Dedifferentiated amniotic fluid mesenchymal stem cell (primary cell): Measurements from ENCODE around the gene ADCYAP1R1.

ENCODE experiments used
- DNase-seq: peaks from one replicate; pipeline ENCODE4 v3.0.0-alpha.2; 2016; ENCODE audit errors: extremely low spot score

Gene ADCYAP1R1

DNA sequence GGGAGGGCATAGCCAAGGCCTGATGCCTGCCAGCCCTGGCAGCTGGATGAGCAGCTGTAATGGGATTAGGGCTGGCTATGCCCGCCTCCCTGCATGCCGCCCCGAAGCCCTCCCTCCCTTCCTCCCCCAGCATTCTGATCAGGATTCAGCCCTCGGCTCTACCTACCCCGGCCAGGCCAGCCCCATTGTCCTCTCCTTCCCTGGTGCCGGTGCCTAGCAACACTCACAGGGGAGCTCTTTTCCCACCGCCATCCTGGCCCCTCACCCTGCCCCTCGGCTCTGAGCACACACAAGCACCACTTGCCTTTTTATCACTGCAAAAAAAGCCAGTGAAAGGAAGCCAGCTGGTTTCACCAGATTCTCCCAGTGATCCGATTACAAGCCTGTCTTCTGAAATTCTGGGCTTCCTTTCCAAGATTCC is 9.0 kb upstream of the ADCYAP1R1 start:
- DNase-seq, result no peak

DNA sequence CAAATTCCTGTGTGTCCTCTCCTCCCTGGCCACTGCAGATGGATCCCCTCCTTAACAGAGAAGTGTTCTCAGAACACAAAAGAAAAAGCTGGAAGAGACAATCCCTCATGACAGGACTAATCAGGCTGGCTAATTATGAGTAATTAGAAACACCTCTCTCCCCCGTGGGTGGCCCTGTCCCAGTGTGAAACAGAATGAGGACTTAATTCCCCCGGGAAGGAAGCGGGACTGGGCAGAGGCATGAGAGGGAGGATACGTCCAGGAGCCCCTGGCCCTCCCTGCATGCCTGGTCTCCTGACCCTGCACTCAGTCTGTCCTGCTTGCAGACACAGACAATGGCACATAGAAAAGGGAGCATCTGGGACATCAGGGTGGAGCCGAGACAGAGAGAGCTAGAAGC is 7.6 kb upstream of the ADCYAP1R1 start:
- DNase-seq, result no peak

DNA sequence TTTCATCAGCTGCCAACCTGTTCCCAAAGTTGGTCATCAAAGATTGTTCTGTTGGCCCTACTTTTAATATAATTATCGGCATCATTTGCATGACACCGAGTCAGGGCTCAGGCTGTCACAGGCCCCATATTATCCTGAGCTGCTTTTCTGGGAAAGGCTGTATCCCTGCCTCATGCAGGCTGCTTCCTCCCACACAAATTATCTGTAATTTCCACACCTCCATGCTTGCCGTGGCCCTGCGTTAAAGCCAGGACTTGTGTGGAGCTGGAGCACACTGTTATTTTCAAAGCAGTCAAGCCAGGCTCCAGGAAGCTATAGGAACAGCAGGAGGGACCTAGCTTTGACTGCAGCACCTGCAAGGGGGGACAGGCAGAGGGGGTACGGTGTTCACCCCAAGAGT is 5.4 kb upstream of the ADCYAP1R1 start:
- DNase-seq, result no peak

DNA sequence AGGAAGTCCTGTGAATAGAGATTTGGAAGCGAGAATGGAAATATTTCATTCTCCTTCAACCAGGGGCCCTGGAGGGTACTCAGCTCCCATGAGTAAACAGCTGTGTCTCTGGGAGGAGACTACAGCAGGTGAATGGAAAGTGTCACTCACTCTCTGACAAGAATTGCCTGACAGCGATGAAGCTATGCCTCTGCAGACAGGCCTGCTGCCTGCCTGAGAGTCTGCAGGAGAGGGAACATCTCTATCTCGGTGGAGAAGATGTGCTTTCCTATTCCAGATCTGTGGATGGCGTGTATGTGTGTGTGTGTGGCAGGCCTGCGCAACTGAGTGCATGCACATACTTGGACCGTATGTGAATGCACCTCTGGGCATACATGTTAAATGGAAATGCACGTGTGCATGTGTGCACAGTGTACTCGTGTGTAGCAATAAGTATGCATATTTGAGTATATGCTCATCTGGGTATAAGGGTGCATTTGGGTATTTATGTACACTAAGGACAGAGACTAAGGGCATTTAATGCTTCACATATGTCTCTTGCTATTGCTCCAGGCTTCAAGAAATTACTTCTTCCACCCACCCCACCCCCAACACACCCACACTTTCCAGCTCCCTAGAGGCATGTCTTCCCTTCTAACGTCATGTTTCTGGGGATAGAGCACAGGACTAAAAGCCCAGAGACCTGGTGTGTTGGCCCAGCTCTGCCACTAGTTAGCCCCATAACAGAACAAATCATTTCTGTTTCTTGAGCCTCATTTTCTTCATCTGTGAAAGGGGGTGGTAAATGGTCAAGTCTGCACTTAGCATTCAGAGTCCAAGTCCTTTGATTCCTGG is 4.6 kb upstream of the ADCYAP1R1 start:
- no peak for DNase-seq

DNA sequence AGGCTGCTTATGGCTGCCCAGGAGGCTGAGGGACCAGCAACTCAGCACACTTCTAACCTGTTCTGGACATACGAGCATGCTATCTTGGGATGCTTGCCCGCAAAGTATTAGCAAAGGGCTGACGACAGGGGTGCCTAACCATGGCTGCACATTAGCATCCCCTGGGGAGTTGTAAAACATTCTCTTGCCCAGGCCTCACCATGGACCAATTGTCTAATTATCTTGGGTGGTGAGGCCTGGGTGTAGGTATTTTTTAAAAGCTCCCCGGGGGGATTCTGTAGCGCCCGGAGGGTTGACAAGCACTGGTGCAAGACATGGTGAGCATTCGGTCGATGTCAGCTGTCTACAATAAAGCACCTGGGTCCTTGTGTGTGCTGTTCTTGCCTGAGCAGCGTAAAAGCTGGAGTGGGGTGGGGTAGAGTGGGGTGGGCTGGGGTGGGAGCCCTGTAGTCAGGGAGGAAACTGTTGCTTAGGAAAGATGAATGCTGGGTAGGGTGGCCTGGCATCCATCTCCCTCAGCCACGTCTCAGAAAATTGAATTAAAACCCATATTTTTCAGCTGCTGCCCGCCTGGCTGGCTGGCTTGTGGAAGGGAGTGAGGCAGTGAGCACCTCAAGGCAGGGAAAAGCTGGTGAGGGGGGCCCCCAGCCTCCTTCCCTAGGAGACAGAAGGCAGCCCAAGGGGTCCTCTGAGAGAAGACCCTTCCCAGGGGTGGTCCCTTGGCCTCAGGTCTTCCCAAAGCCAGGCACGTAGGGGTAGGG is 2.9 kb upstream of the ADCYAP1R1 start:
- no peak for DNase-seq

DNA sequence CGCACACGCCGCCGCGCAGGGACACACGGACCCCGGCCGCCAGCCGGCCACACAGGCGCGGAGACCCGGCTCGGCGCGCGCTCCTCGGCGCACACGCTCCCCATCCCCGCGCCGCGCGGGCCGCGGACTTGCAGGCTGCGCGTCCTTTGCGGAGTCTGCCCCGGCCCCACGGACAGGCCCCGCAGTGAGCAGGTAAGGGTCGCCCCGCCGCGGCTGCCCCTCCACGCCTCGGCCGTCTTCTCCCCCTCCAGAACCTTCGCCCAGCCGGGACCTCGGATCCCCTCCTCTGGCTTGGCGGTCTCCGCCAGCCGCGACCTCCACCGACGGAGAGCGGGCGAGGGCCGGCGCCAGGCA is 356 bp downstream of the ADCYAP1R1 start:
- no peak for DNase-seq

DNA sequence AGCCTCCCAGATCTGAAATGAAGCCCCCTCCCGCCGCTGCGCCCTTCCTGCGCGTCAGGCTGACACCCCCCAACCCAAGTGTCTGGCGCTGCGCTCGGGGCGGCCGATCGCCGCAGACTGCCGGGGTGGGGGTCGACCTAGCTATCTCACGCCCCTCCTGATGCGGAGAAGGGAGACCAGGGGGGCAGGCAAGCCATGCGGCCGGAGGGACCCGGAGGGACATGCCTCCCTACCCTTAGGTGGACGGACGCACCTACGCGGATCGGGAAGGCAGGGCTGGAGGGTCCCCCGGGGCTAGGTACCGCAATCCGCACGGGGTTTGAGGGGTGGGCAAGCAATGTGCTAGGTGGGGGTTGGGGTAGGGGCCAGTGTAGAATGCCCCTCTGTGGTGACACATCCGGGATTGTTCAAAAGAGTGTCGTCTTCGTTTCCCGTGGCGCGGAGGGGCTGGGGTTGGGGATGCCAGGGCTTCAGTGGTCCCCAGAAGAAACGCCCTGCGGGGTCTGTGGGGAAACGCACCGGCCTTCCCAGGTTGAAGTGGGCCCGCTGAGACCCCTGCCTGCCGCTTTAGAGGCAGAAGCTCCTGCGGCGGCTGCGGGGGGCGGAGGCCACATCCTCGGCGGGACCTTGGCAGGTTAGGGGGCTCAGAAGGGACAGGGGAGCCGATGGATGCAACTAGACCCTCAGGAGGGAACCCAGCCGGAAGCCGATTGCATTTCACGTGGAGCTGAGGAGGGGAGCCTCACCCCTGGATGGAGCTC is 913 bp downstream of the ADCYAP1R1 start:
- no peak for DNase-seq

DNA sequence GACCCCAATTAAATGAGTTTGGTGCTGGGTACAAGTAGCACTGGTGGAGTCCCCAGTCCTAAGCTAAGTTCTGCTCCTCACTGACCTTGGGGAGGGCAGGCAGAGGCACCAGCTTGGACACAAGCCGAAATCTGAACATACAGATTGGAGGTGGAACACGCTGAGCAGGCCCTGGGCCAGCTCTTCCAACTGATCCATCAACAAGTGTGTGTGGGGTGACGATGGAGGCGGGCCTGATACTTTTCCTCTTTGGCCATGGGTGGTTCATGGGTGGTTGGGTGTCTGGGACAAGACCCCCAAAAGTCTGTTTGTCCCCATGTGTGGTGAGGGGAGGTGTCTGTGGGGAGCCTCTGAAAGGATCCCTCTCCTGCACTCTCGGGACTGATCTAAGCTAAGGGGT is 1.9 kb downstream of the ADCYAP1R1 start:
- no peak for DNase-seq

DNA sequence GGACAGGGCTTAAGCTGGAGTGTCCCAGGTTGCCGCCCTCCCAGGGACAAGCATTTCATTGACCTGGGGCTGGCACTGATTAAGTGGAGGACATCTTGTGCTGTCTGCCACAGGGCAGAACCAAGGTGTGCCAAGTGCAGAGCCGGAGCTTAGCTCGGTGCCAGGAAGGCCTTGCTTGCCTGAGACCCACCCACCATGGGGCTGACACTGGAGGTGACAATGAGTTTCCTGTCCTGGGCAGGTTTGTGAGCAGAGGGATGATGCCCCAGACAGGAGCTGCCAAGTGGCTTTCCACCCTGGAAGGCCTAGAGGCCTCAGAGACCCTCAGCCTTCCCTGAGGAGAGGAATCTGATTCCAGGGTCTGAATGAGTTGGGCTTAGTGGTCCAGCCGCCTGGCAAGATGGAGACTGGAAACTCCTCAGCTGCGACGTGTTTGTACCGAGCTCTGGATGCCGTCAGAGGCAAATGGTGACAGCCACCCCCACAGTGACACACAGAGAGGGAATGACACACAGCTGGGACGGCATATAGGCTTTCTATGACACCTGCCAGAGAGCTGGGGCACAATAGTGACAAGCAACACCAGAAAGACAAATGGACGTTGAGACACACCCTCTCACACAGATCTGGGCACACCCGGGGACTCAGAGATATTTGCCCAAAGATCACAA is 2.6 kb downstream of the ADCYAP1R1 start:
- no peak for DNase-seq

DNA sequence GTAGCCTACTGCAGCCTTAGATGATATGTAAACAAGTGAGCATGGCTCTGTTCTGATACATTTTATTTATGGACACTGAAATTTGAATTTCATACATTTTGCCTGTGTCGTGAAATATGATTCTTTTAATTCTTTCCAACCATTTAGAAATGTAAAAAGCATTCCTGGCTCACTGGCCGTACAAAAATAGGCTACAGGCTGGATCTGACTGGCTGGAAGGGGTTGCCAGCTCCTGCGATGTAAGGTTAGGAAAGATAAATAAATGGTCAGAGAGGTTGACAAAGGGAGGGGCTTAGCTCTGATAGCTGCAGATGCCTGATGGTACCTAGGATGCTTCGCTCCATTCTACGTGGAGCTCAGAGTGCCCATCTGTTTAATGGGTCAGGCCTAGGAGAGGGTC is 3.4 kb downstream of the ADCYAP1R1 start:
- no peak for DNase-seq

DNA sequence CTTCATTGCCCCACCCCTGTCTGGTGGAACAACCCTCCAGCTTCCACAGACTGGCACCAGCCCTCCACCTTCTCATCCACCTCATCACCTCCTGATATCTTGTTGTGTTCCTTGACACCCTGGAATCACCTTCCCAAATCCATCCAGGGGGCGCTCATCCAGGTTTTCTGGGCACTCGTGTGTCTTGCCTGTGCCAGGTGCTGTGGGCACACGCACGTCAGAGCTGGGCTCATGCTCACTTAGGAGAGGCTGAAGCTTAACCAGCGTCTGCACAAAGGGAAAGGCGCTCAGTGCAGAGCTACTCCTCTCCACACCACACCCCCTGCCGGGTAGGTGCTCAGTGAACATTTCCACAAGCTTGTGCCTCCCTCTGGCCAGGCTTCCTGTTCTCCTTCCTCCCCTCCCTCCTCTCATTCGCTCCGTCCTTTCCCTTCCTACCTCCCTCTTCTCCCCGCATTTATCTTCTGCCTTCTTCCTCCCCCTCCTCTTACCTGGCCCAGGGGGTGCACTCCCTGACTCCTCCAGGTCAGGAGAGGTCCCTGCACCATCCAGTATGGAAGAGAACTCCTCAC is 4.8 kb downstream of the ADCYAP1R1 start:
- DNase-seq, result no peak

DNA sequence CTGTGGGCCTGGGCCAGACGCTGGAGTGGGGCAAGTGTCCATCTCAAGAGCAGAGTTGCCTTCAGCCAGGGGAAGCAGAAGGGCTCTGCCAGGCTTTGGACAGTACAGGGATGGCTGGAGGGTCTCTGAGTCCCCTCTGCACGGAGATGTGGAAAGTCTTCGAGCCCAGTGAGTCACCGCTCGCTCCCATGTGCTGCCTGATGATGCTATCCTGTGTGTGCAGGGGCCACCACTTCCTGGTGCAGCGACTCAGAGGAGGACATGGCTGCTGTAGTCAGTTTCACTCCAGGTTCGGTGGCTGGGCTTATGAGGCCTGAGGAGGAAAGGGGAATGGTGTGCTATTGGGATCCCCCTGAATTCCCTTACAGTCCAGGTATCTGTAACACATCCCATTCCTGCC is 6.0 kb downstream of the ADCYAP1R1 start:
- DNase-seq, result no peak

DNA sequence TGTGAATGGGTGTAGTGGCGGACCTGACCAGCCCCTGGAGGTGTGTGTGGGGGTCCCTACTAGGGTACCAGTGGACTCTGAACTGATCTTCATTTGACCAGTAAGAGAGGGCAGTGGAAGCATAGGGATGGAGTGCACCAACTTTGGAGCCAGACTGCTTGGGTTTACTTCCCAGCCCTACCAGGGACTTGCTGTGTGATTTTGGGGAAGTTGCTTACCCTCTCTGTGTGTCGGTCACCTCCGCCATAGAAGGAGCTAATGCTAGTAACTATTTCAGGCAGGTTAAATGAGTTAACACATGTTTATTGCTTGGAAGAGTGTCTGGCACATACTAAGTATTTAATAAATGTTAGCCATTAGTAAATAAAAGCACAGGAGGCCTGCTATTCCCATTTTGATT is 6.6 kb downstream of the ADCYAP1R1 start:
- DNase-seq, result no peak

DNA sequence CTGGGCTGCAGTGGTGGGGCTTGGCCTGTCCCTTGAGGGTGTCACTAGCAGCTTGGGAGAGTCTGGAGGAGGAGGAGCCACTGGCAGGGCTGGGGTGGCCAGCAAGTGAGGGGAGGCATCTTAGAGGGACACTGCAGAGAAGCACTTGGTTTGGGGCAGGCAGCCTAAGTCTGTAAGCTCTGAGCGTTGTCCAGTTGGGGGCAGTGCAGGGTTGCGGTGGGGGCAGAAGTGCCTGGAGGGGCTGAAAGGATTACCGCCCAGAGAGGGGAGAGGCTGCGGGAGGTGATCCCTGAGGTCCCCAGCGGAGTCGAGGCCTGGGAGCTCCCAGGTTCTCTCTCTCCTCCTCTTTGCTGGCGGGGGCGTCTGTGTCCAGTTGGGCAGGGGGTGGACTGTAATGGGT is 7.4 kb downstream of the ADCYAP1R1 start:
- no peak for DNase-seq

DNA sequence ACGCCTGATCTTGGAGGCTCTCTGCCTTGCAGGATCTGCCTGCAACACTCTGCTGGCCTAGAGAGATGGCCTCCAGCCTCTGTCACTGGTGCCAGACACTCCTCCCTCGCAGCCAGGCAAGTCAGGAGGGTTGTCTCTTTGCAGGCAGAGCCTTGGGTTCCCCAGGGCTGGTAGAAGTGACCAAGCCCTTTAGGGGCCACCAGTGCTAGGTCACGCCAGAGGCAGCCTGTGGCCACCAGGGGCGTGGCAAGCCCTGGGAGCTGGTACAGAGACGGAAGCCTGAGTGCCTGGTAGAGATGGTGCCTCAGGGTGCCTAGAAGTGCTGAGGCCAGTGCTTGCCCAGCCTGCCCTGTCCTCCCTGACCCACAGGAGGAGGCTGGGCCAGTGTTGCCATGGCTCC is 9.1 kb downstream of the ADCYAP1R1 start:
- no peak for DNase-seq

DNA sequence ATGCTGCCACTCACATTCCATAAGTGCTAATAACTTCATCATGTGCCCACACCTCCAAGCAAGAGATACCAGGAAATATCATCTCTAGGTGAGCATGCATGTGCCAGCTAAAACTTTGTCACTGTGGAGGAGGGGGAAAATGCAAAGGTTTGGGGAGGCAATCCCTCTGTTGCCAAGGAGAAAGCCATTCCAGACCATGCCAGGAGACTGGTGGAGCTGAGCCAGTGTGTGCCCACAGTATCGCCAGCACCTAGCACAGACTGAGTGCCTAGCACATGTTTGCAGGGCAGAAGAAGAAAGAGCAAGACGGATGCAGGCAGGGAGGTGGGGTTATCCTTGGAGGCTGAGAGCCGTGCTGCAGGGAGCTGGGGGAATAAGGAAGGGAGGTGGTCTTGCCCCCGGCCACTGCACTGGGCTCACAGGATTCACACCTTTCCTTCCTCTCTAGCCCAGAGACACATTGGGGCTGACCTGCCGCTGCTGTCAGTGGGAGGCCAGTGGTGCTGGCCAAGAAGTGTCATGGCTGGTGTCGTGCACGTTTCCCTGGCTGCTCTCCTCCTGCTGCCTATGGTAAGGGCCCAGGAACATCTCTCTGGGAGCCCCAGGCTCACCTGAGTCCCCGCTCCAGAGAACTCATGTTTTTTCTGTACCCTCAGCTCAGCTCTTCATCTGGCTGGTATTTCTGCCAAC is 10.8 kb downstream of the ADCYAP1R1 start:
- DNase-seq, result no peak

DNA sequence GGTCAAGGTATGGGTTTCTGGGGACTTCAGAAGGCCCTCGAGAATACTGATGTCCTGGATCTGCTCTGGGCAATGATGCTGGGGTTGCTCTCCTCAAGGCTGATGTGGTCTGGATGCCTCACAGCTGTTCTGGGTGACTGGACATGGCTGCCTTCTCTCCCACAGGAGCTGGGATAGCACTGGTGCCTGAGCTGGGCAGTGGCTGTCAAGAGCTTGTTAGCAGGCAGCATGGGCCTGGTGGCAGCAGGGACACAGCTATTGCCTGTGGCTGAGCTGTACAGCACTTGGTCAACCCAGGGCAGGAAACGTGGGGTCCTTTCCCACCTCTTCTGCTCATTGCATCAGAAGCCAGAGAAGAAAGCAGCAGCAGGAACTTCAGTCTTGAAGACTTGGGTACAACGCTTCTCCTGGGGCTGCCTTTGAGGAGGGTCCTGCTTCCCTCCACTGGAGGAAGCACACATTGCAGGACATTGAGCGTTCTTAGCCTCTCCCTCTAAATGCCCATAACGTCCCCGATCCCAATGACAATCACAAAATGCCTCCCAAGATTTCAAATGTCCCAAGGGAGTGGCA is 13.0 kb downstream of the ADCYAP1R1 start:
- no peak for DNase-seq

DNA sequence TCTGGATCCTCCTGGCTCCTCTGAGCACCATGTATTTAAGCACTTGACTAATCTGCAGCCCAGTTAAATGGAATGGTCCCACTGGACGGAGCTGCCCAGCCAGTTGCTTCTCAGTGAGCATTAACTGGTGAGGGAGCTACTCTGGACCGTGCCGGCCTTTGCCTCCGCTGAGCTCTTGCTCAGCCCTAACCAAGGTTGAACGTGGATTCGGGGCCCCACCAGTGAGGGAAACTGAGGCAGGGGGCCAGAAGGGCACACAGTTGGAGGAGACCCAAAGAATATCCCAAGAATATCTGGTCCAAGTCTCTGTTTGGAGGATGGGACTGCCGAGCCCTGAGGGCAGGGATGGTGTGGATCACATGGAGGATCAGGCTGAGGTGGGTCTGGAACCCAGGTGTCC is 13.7 kb downstream of the ADCYAP1R1 start:
- no peak for DNase-seq

DNA sequence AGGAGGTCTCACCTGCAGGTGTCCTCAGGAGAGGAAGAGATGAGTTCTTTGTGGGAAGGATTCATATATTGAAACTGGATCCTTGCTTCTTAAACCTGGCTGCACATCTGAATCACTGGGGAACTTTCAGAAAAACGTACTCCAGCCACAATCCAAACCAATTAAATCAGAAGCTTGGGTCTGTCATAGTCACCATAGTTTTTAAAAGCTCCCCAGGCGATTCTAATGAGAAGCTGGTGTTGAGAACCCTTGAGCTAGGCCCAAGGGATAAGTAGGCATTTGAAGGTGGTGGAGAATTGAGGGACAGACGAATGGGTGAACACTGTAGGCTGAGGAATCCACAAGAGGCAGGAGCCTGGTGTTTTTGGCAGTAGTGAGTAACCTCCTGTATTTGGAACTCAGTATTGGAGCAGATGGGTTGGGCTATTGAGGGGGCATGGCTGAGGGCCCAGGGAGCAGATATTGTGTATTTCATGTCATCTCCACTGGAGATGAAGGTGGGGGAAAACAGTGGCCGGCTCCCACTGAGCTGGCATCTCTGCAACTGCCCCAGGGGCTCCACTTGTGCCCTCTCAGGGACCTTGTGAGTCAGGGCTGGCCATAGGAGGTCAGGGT is 14.5 kb downstream of the ADCYAP1R1 start:
- DNase-seq, result no peak

DNA sequence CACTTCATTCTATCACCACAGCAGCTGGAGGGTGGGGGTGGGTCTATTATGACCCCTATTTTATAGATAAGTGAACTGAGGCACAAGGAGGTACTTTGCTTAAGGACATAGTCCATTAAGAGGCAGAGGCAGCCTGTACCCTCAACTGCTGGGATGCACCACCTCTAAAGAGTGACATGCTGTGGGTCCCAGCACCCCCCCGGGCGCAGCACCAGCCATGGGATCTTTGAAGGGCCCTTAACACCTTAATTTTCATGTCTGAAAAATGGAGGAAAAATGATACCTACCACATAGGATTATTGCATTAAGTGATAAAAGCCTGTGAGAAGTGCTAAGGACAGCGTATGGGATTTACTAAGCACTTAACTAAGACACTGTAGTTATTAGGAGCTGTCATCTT is 15.4 kb downstream of the ADCYAP1R1 start:
- DNase-seq, result no peak
